SKM-1 (cell line): ENCODE data around the gene TNNI3K.

Source experiments
- DNase-seq: peaks from one replicate; lab custom pipeline; 2025; ENCODE audit not compliant: unreplicated experiment; lab: John Stamatoyannopoulos, UW

The TNNI3K gene

DNA sequence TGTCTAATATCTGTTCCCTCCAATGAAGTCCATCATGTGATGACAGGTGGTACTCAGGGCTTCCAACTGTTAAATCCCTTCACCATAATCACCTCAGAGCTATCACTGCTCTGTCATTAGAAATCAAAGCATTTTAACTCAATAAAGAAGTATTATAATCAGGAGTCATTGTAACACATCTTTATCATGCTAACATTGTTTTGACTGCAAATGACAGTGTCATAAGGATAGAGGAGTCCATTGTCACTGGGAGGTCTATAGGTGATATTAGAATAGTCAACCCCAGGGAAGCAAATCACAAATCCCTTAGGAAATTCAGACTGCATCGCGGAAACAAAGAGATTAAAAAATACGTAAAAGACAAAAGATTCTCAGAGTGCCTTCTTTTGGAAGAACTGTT lies 246.4 kb downstream of the TNNI3K start:
- DNase-seq, result no peak

- DNase-seq, result no peak
Measured at GRCh38 chr1:74485622-74486021, 250.4 kb downstream of the TNNI3K start.

- no peak for DNase-seq
Measured at GRCh38 chr1:74486036-74486435, 250.8 kb downstream of the TNNI3K start.

GRCh38 chr1:74496669-74497068 lies 261.5 kb downstream of the TNNI3K start:
- DNase-seq, result no peak

- DNase-seq, result no peak
Measured at GRCh38 chr1:74498901-74499300, 263.7 kb downstream of the TNNI3K start.

DNA sequence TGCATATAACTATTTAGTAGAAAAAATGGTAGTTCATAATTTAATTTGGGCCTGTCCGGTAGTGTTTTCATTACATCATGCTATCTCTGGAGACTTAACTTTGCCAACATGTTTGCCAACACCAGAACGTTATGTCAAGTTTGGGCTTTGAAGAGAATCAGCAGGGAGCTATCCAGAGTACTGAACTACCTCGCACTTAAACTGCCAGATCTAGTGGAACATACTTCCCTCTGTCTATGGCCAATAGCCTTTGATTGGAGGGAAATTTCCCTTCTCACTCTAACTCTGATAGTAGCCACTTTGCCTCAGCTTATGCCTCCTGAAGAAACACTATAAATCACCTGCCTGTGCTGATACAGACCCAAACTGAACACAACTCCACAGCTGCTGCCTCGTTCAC lies 267.2 kb downstream of the TNNI3K start:
- no peak for DNase-seq

DNA sequence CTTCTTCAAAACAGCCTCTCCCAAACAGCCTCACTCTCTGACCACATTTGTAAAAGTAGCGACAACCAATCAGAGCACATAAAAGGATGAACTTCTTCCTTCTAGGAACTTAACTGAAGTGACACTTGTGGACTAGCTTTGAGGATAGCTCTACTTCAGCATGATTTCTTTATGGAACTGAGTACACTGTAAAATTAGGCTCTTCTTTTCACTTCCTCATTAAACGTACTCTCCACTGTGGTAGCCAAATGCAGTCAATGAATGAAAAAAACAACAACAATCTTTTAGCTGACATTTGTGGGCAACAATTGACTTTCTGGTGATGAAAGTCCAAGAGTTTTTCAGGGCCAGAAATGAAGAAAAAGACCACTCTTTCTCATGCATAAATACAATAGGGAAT lies 267.7 kb downstream of the TNNI3K start:
- no peak for DNase-seq

DNA sequence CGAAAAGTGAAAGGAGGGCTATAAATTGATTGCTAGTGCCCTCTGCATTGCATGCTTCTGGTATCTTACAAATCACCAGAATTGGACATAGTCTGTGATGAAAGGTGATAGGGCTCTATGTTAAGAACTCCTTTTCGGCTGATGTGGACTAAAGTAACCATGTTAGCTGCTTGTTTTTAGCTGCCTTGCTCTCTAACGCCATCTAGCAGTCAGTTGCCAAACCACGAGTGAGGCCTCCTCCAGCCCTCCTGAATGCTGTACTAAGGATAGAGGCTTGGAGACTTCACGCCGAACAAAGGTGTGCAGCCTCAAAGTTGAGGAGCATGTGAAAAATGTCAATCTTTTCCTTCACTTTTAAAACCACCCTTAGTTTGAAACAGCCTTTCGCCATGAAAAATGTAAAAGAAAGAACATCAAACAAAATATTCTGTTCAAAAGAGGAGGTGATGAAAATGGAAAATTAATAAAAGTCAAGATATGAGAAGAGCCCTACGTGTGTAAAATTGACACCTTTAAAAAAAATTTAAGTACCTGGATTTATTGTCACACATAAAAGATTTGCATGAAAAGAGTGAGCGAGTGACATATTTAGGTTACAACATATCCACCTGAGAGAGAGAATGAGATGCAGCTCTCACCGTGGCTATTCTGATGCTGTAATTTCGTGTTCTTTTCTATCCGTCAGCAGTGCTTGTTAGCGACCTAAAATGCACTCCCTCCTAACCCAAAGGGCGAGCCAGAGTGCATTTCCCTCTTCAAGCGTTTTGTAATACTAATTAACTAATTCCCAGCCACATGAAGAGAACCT lies 269.1 kb downstream of the TNNI3K start:
- DNase-seq, result peak; percentile 55

- no peak for DNase-seq
Measured at GRCh38 chr1:74504933-74505512, 269.8 kb downstream of the TNNI3K start.

- no peak for DNase-seq
Measured at GRCh38 chr1:74505928-74506710, 270.9 kb downstream of the TNNI3K start.

GRCh38 chr1:74508449-74508848 lies 273.3 kb downstream of the TNNI3K start:
- DNase-seq, result no peak

DNA sequence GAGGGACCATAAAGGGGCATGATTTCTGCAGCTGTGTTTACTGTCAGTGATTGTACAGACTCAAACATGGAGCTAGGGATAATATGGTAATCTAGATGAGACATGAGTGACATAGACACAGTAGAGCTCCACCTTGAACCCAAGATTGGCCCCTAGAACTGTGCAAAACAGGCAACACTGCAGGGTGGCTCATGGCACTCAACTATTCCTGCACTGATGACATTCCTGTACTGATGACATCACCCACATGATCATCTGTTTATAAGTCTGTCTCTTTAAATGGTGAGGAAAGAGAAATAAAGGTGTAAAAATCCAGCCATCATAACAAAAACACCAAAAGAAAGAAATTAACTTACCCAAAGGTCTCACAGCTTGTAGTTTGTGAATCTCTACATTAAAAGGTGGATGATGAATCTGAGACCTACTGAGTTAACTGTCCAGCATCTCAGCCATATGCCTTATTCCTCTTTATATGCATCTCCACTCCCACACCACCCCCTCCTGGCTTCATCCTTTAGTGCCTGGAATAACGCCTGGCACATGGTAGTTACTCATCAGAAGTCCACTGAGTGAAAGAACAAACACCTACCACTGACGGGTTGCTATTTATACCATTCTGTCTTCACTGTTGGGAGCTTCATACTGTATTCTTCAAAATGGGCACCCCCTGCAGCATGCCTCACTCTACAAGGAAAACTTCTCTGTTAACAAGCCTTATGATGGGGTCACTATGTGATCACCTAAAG lies 277.2 kb downstream of the TNNI3K start, which contains the start of gene LRRC53:
Gene LRRC53, minus strand, starts transcription at position 442 of the 746 bp plus-strand sequence. CDS start 29,262 bp downstream, outside the sequence.
- DNase-seq, result no peak

DNA sequence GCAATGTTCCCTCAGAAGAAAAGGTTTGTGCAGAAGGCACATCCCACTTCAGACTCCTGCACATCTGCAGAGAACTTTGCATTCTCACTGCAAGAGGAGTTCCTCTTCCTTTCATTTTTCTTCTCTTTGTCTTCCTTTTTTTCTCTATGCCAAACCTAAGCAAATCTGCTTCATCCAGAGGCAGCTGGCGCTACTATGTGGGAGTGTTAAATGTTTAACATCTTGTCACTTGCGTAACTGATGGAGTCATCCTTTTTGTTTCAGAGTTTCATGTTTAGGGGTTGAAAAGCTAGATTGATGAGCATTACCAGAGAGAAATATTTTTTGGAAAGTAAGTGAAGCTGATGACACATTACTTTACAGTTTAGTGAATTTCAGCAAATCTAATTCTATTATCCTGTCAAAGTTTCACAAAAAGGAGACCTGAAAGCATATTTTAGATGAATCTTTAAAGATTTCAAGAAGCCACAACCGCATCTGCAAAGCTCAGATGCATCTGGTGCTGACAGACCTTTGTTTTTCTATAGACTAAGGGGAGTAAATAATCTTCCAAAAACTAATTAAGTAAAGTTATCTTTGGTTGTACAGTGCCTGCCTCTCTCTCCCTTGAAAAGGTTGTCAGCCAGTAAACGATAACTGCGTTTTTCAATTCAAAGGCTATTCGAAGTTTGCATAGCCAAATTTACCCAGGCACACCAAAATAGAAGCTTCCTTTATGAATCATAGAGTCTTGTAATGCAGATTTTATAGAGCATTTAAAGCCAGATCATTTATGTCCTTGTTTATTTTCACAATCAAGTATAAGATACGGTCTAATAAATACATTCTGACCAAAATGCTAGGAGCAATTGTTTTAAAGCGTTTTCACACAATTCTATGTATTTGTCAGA lies 278.5 kb downstream of the TNNI3K start:
- DNase-seq, result no peak

- no peak for DNase-seq
Measured at GRCh38 chr1:74517599-74518051, 282.4 kb downstream of the TNNI3K start.

- no peak for DNase-seq
Measured at GRCh38 chr1:74522148-74522547, 287.0 kb downstream of the TNNI3K start.

DNA sequence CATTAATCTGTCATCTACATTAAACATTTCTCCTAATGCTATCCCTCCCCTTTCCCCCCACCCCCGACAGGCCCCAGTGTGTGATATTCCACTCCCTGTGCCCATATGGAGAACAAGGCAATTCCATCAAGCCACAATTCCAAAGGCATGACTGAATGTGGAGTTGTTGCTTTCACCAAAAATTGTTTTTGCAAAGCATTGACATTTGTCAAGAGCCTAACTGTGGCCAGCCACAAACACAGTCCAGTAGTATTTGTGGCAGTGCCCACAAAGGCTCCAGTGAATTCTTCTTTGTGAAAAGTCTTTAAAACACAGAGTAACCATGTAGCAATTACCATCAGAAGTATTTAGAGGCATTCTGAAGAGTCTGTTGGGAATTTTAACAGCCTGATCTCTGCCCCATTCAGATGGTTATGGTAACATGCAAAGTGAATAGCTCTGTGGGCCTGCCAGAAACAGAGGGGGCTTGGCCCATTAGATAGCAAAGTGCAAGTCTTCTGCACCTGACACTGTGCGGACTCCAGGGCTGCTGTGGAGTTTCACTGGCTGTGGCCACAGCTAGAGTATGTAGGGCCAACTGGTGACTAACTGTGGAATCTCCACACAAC lies 288.8 kb downstream of the TNNI3K start:
- no peak for DNase-seq

GRCh38 chr1:74526708-74527107 lies 291.5 kb downstream of the TNNI3K start:
- no peak for DNase-seq

- no peak for DNase-seq
Measured at GRCh38 chr1:74528123-74528522, 292.9 kb downstream of the TNNI3K start.

DNA sequence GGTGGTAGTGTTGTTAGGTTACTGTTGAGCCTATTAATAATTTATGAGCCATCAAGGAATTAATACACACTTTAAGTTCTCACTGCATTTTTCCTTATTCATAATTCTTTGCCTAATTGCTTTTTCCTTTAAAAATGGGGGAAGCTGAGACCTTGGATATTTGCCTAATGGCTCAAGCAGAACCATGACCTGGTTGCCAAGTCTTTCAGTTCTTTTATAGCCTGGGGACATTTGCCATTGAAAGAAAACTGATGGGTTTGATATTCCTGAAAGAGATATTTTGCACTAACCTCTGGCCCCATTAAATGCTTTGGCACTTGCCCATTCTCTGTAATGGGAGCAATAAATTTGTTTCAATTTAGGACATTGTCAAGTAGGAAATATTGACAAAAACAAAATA lies 295.7 kb downstream of the TNNI3K start:
- DNase-seq, result no peak

GRCh38 chr1:74531796-74532195 lies 296.6 kb downstream of the TNNI3K start:
- no peak for DNase-seq
